ENCODE measurements around the gene PXYLP1.

DNA sequence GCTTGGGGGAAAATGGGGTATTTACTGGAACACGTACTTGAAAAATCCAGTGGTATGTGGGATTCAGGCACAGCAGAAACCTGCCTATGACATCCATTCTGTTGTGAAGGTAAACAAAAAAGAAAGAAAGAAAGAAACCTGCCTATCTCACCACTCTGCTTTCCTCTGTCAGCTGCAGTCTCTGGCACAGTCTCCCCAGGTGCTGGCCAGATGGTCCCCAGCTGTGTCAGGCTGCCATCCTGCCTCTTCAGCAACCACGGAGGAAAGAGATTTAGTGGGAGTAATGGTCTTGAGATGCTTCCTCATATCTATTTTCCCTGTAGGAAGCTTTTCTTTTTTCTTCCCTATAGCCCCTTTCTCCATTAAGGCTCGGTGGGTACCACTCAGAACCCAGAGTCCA, 2.5 kb upstream of the PXYLP1 start:
- TF ChIP-seq EZH2phosphoT487 (IDR thresholded peaks at IDR 0.05) (no peak), CTCF (IDR thresholded peaks at IDR 0.05) (no peak)
